Measurements from ENCODE around the gene BNIP1. TPM values are rescaled to one million over a fixed set of nuclear protein-coding genes. Genes with fewer than 3 reads are reported as not detected.

The BNIP1 gene
- total RNA-seq, 2 donors from 2014 or later = 6.8 to 7.3 TPM

- Histone ChIP-seq H3K27me3 (ENCODE audit: control insufficient read depth, insufficient read depth, low read length, poor library complexity, severe bottlenecking) (no peaks in the 10 kb centered on the region), H3K4me1 (ENCODE audit: control insufficient read depth, insufficient read depth, low read length) (no peaks in the 10 kb centered on the region), H3K36me3 (ENCODE audit: control insufficient read depth, insufficient read depth, low read length) (no peaks in the 10 kb centered on the region), H3K9me3 (ENCODE audit: control insufficient read depth, low read length) (no peaks in the 10 kb centered on the region), H3K9ac (ENCODE audit: extremely low read depth, low read length, poor library complexity, severe bottlenecking) (no peak overlapping the region), H3K4me3 (ENCODE audit: low read length) (no peak overlapping the region), H3K27ac (ENCODE audit: low read depth, low read length) (no peak overlapping the region)
- Mint-ChIP-seq H3K36me3 (ENCODE audit: low read depth) (no peaks in the 10 kb centered on the region), H3K27me3 (ENCODE audit: insufficient read depth) (peaks cover 18% of the 10 kb centered on the region), H3K9me3 (no peaks in the 10 kb centered on the region), H3K27ac (no peak overlapping the region), H3K4me3 (no peak overlapping the region), H3K4me1 (no peaks in the 10 kb centered on the region)
- TF ChIP-seq CTCF (conservative IDR thresholded peaks at IDR 0.05) = no peak
- DNase-seq = no peak
- WGBS, 2 experiments (ENCODE audit: insufficient coverage in 1 of 2, insufficient read length in 1 of 2) = 33 to 88% methylated on average over 1 to 2 of the region's 2 CpGs
Measured at GRCh38 chr5:173188280-173188679, 43.9 kb downstream of the BNIP1 start.

GRCh38 chr5:173191015-173191414, 46.7 kb downstream of the BNIP1 start:
- no peak for DNase-seq
- WGBS, 2 experiments (ENCODE audit: insufficient coverage in 1 of 2, insufficient read length in 1 of 2) = 70 to 94% methylated on average over 3 to 4 of the region's 4 CpGs
- H3K4me1 ChIP-seq (ENCODE audit: control insufficient read depth, insufficient read depth, low read length) = no peaks in the 10 kb centered on the region
- no peak overlapping the region for H3K9ac ChIP-seq (ENCODE audit: extremely low read depth, low read length, poor library complexity, severe bottlenecking)
- H3K27ac Mint-ChIP-seq = no peak overlapping the region
- TF ChIP-seq CTCF (conservative IDR thresholded peaks at IDR 0.05) = no peak
- H3K9me3 ChIP-seq (ENCODE audit: control insufficient read depth, low read length) = no peaks in the 10 kb centered on the region
- no peaks in the 10 kb centered on the region for H3K27me3 ChIP-seq (ENCODE audit: control insufficient read depth, insufficient read depth, low read length, poor library complexity, severe bottlenecking)
- H3K4me3 Mint-ChIP-seq = no peak overlapping the region
- H3K4me1 Mint-ChIP-seq = no peaks in the 10 kb centered on the region
- no peaks in the 10 kb centered on the region for H3K36me3 Mint-ChIP-seq (ENCODE audit: low read depth)
- H3K9me3 Mint-ChIP-seq = no peaks in the 10 kb centered on the region
- no peaks in the 10 kb centered on the region for H3K36me3 ChIP-seq (ENCODE audit: control insufficient read depth, insufficient read depth, low read length)
- no peak overlapping the region for H3K4me3 ChIP-seq (ENCODE audit: low read length)
- peaks cover 24% of the 10 kb centered on the region for H3K27me3 Mint-ChIP-seq (ENCODE audit: insufficient read depth)
- no peak overlapping the region for H3K27ac ChIP-seq (ENCODE audit: low read depth, low read length)

GRCh38 chr5:173191561-173191960, 47.2 kb downstream of the BNIP1 start:
- Mint-ChIP-seq H3K4me1 (no peaks in the 10 kb centered on the region), H3K9me3 (no peaks in the 10 kb centered on the region), H3K27ac (no peak overlapping the region), H3K36me3 (ENCODE audit: low read depth) (no peaks in the 10 kb centered on the region), H3K27me3 (ENCODE audit: insufficient read depth) (peaks cover 24% of the 10 kb centered on the region), H3K4me3 (no peak overlapping the region)
- no peak for DNase-seq
- no peak overlapping the region for H3K27ac ChIP-seq (ENCODE audit: low read depth, low read length)
- H3K4me1 ChIP-seq (ENCODE audit: control insufficient read depth, insufficient read depth, low read length) = no peaks in the 10 kb centered on the region
- no peak overlapping the region for H3K9ac ChIP-seq (ENCODE audit: extremely low read depth, low read length, poor library complexity, severe bottlenecking)
- 95% methylated on average over 6 to 8 of the region's 8 CpGs for WGBS, 2 experiments (ENCODE audit: insufficient coverage in 1 of 2, insufficient read length in 1 of 2)
- no peaks in the 10 kb centered on the region for H3K27me3 ChIP-seq (ENCODE audit: control insufficient read depth, insufficient read depth, low read length, poor library complexity, severe bottlenecking)
- H3K9me3 ChIP-seq (ENCODE audit: control insufficient read depth, low read length) = no peaks in the 10 kb centered on the region
- no peak overlapping the region for H3K4me3 ChIP-seq (ENCODE audit: low read length)
- no peak for TF ChIP-seq CTCF (conservative IDR thresholded peaks at IDR 0.05)
- no peaks in the 10 kb centered on the region for H3K36me3 ChIP-seq (ENCODE audit: control insufficient read depth, insufficient read depth, low read length)

All from endodermal cell (in vitro differentiated cells).